Effector memory CD8-positive, alpha-beta T cell (primary cell): Measurements from ENCODE around the gene PCNX2.

Experiments used
- ATAC-seq: fragments of 150-1000 bp; cut with Tn5 transposase; replicated peaks from 2 replicates; pipeline ENCODE4 v1.10.0; 2021; ENCODE audit warnings: mild to moderate bottlenecking, moderate library complexity
- DNase-seq, 3 experiments: peaks; one replicate each; pipeline ENCODE4 v3.0.0; 2021
- H3K27ac Mint-ChIP-seq, 2 donors: one replicate each; pipeline ENCODE4 v1.8.0; 2022; ENCODE audit warnings: mild to moderate bottlenecking in 2 of 2, mixed read lengths in 2 of 2, moderate library complexity in 2 of 2
- H3K27me3 Mint-ChIP-seq, 2 donors: one replicate each; pipeline ENCODE4 v1.8.0; 2022; ENCODE audit warnings: mixed read lengths in 2 of 2
- H3K36me3 Mint-ChIP-seq: one replicate; pipeline ENCODE4 v1.8.0; 2022; ENCODE audit warnings: mild to moderate bottlenecking, moderate library complexity, mixed read lengths; ENCODE audit not compliant: insufficient read depth
- H3K4me1 Mint-ChIP-seq, 2 donors: one replicate each; pipeline ENCODE4 v1.8.0; 2022; ENCODE audit warnings: low read depth in 2 of 2, mixed read lengths in 2 of 2
- H3K4me3 Mint-ChIP-seq, 2 donors: one replicate each; pipeline ENCODE4 v1.8.0; 2022; ENCODE audit warnings: mild to moderate bottlenecking in 2 of 2, mixed read lengths in 2 of 2, moderate library complexity in 2 of 2
- H3K9me3 Mint-ChIP-seq, 2 donors: one replicate each; pipeline ENCODE4 v1.8.0; 2022; ENCODE audit warnings: mixed read lengths in 2 of 2

Gene PCNX2

GRCh38 chr1:233294913-233295236 lies 650 bp downstream of the PCNX2 start:
- DNase-seq (peak; percentile 27 to 35 (median 33)), ATAC-seq (peak; percentile 70)
- Mint-ChIP-seq H3K27ac (peak overlapping the region; percentile 93 to 98), H3K27me3 (no peaks in the 10 kb centered on the region), H3K9me3 (no peaks in the 10 kb centered on the region), H3K4me1 (peaks cover 24 to 27% of the 10 kb centered on the region in 2 donors), H3K4me3 (peak overlapping the region; percentile 93 to 97), H3K36me3 (no peaks in the 10 kb centered on the region)

DNA sequence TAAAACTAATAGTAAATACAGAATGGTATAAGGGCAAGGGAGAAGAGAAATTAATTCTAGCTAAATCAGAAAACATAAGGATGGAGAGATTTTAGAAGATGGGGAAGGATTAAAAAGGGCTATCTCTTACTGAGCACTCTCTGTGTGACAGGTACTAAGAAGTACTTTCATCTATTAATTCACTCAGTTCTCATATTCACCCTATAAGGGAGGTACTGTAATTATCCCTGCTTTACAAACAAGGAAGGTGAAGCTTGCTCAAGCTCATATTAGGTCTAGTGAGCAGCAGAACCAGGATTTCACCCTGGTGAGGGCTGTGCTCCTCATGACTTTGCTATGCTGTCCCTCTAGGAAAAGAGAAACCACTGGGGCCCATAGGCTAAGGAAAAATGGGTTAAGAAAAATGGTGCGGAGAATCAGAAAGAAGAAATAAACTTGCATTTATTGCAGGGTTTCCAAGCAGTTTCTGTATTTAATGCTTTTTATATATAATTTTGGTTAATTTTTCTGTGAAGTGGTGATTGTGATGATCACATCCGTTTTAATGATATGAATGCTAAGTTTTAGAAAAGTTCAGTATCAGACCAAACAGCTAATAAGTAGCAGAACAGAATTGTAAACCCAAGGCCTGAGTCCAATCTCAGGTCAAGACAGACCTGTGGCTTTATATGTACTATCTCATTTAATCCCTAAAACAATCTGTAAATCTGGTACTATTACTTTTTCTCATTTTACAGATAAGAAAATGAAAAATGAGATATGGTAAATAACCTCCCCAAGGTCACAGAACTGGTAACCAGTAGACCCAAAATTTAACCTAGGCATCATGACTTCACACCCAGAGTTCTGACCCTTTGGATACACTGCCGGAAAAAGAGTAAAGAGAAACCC lies 1.7 kb downstream of the PCNX2 start:
- no peaks in the 10 kb centered on the region for H3K9me3 Mint-ChIP-seq
- DNase-seq (no peak), ATAC-seq (no peak)
- peak overlapping the region in 1 of 2 donors; percentile 97 for H3K4me3 Mint-ChIP-seq
- H3K27ac Mint-ChIP-seq: peak overlapping the region in 1 of 2 donors; percentile 44
- H3K36me3 Mint-ChIP-seq: no peaks in the 10 kb centered on the region
- H3K4me1 Mint-ChIP-seq: peaks cover 24 to 27% of the 10 kb centered on the region in 2 donors
- no peaks in the 10 kb centered on the region for H3K27me3 Mint-ChIP-seq

- Mint-ChIP-seq H3K36me3 (peaks cover 5% of the 10 kb centered on the region), H3K4me1 (peaks cover 21 to 30% of the 10 kb centered on the region in 2 donors), H3K27me3 (no peaks in the 10 kb centered on the region), H3K4me3 (no peak overlapping the region), H3K27ac (peak overlapping the region in 1 of 2 donors; percentile 51), H3K9me3 (no peaks in the 10 kb centered on the region)
- no peak for DNase-seq
- no peak for ATAC-seq
Measured at GRCh38 chr1:233290396-233291034, 5.0 kb downstream of the PCNX2 start.

DNA sequence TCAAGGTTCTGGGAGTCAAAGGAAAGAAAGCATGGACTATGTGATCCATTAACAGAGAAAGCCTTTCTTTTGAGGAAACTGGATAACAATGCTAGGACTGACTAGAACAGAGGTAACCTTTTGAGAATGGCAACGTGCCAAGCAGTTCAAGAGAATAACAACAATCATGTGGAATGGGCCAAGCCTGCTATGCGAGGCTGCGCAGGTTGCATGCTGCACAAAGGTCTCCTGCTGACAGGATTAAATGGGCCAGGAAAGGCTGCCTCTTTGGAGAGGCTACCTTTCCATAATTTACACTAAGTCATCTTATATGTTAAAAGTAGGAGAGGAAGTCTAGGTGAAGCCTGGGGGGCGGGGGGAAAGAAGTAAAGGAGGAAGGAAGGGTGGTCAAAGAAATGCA lies 5.8 kb downstream of the PCNX2 start:
- Mint-ChIP-seq H3K36me3 (peaks cover 5% of the 10 kb centered on the region), H3K4me1 (peaks cover 15 to 26% of the 10 kb centered on the region in 2 donors), H3K27ac (peak overlapping the region; percentile 51 to 55), H3K9me3 (no peaks in the 10 kb centered on the region), H3K27me3 (no peaks in the 10 kb centered on the region), H3K4me3 (no peak overlapping the region)
- DNase-seq (no peak), ATAC-seq (no peak)

DNA sequence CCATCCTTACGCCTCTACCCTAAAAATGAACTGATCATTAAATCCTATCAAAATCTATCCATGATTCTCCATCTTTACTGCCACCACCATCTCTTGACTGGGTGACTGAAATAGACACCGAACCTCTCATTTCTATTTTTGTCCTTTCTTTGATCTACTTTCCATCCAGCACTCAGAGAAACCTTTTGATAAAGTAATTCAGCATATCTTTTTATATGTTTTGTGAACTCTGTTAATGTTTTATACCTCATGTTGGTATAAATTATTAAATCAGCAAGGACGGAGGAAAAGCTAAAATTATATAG lies 13.0 kb downstream of the PCNX2 start:
- H3K27me3 Mint-ChIP-seq: no peaks in the 10 kb centered on the region
- peaks cover 17 to 56% of the 10 kb centered on the region in 2 donors for H3K4me1 Mint-ChIP-seq
- ATAC-seq (no peak), DNase-seq (no peak)
- peak overlapping the region; percentile 87 to 89 for H3K27ac Mint-ChIP-seq
- peak overlapping the region; percentile 69 to 79 for H3K4me3 Mint-ChIP-seq
- peaks cover 2% of the 10 kb centered on the region for H3K36me3 Mint-ChIP-seq
- H3K9me3 Mint-ChIP-seq: no peaks in the 10 kb centered on the region

DNA sequence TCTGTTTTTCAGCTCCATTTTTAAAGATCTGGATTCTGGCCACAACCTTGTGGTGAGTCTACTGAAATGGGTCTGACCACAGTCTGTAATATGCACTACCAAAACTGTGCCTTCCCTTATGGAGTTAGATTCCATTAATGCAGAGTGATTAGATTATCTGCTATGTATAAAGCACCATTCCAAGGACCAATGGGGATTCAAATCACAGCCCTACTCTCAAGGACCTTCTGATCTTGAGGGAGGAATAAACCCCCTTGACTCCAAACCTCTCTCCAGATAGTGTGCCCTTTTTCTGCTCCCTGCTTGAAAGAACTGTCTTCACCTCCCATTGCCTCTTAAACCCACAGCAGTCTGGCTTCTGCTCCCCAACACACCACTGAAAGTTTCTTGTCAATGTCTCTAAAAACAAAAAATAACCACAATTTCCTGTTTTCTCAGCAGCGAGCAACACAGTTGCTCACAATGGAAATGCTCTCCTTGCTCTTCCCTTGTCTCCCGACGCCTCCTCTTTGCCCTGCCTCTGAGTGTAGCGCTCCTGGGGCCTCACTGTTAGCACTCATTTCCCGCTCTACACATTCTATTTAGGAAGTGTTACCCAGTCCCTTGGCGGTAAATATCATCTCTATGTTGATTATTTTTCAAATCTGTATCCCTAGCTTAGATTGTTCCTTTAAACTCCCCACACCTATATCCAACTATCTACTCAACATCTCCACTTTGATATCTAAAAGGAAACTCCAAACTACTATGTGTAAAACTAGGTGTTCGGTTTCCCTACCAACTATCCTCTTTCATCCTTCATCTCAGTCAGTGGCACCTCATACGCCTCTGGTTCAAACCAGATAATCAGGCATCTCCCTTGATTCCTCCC lies 13.6 kb downstream of the PCNX2 start:
- ATAC-seq (peak; percentile 88), DNase-seq (peak in 2 of 3 experiments; percentile 3 to 5)
- H3K36me3 Mint-ChIP-seq: peaks cover 2% of the 10 kb centered on the region
- H3K27ac Mint-ChIP-seq: peak overlapping the region; percentile 87 to 89
- H3K4me1 Mint-ChIP-seq: peaks cover 21 to 62% of the 10 kb centered on the region in 2 donors
- peak overlapping the region; percentile 69 to 79 for H3K4me3 Mint-ChIP-seq
- no peaks in the 10 kb centered on the region for H3K27me3 Mint-ChIP-seq
- H3K9me3 Mint-ChIP-seq: no peaks in the 10 kb centered on the region

DNA sequence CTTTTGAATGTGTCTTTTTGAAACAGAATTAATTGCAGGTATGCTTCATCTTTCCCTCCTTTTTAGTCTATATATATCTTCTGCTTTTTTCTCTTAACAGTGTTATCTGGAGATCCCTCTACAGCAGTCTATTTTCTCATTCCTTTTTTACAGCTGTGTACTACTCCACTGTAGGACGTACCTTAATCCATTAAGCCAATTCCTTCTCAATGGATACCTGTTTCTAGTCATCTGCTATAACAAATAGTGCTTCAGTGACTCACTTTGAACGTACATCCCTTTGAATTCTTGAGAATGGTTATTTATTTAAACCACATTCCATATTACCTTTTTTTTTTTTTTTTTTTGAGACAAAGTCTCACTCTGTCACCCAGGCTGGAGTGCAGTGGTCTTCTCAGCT lies 15.6 kb downstream of the PCNX2 start:
- ATAC-seq: no peak

DNA sequence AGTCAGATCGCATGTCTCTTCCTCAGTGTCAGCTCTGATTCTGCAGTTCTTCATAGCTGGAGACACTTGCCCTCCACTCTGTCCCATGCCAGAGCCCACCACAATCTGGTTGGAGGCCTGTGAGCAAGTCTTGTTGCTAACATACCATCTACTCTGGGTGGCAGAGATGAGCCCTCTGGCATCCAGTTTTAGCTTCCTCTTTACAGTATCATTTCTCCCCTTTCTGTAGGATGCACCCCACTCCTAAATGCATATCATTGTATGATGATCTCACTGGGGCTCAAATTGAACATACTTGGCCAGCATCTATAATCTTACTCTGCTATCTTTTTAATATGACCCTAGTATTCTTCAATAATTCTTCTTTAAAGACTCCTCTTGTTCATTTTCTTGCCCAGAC lies 16.9 kb downstream of the PCNX2 start:
- no peak for DNase-seq
- no peak for ATAC-seq
- Mint-ChIP-seq H3K36me3 (no peaks in the 10 kb centered on the region), H3K4me1 (peaks cover 26 to 53% of the 10 kb centered on the region in 2 donors), H3K27ac (no peak overlapping the region), H3K4me3 (no peak overlapping the region), H3K27me3 (no peaks in the 10 kb centered on the region), H3K9me3 (no peaks in the 10 kb centered on the region)

More for the DNA sequence above, 15.6 kb downstream of the PCNX2 start:
- no peaks in the 10 kb centered on the region for H3K36me3 Mint-ChIP-seq
- no peaks in the 10 kb centered on the region for H3K9me3 Mint-ChIP-seq
- peak overlapping the region; percentile 46 to 89 for H3K27ac Mint-ChIP-seq
- no peak overlapping the region for H3K4me3 Mint-ChIP-seq
- no peak for DNase-seq
- H3K4me1 Mint-ChIP-seq: peaks cover 21 to 55% of the 10 kb centered on the region in 2 donors
- no peaks in the 10 kb centered on the region for H3K27me3 Mint-ChIP-seq

DNA sequence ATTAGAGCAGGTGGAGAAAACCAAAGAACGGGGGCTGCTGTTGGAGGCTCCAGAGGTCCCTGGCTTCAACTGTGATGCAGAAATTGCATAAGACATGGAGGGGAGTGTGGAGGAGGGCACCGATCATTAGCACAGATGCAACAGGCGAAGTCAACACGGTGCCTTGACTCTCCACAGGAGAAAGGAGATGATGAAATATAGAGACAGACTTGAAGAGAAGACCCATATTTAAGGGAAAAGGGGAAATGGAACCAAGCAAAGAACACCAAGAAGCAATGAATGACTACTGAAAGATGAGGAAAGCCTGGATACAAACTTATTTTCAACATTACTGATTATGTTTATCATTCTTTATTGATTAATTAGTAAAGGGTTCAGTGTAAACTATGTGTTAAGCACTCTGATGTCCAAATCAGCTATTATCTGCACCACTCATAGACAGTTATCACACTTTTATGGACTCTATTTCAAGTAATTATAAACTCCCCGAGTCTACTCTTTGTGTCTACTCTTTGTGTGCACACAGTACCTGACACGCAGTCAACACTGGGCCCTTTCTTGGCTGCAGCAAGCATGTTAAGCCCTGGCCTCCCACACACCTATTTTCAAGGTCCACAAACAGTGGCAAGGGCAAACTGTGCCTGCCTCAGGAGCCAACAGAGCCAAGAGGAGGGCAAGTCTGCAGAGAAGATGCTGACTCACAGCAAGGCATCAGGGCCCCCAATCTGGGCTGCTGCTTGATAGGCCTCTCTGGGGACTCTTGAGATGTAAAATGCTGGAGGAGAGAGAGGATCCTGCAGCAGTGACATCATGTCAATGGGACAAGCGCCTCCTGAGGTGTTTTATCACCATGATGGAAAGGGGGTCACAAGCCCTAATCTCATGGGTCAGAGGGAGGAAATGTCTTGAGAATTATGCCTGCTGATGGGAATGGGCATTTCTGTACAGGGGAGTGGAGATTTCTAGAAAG lies 17.6 kb downstream of the PCNX2 start:
- DNase-seq (no peak), ATAC-seq (no peak)
- Mint-ChIP-seq H3K4me1 (peaks cover 26 to 46% of the 10 kb centered on the region in 2 donors), H3K9me3 (no peaks in the 10 kb centered on the region), H3K27ac (no peak overlapping the region), H3K27me3 (no peaks in the 10 kb centered on the region), H3K4me3 (no peak overlapping the region), H3K36me3 (no peaks in the 10 kb centered on the region)

DNA sequence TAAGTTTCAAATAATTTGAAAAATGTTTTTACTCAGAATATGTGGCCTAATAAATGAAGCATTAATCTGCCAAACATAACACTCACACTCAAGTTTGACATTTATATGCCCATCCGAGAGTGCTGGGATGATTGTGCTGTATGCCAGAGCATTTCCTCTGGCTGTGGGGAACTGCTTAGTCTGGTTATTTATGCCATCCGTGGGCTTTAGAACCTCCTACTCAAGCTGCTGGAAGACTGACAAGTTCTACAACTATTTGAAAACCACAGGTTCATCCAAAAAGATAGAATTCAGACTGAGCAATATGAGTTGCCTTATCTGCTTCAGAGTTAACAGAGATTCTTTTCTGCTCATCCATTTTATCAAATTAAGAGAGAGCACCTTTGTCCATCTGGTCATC lies 25.9 kb downstream of the PCNX2 start:
- no peak for ATAC-seq
- Mint-ChIP-seq H3K9me3 (no peaks in the 10 kb centered on the region), H3K4me1 (peaks cover 7 to 13% of the 10 kb centered on the region in 2 donors), H3K27me3 (no peaks in the 10 kb centered on the region), H3K4me3 (no peak overlapping the region), H3K36me3 (no peaks in the 10 kb centered on the region), H3K27ac (no peak overlapping the region)
- DNase-seq: no peak

DNA sequence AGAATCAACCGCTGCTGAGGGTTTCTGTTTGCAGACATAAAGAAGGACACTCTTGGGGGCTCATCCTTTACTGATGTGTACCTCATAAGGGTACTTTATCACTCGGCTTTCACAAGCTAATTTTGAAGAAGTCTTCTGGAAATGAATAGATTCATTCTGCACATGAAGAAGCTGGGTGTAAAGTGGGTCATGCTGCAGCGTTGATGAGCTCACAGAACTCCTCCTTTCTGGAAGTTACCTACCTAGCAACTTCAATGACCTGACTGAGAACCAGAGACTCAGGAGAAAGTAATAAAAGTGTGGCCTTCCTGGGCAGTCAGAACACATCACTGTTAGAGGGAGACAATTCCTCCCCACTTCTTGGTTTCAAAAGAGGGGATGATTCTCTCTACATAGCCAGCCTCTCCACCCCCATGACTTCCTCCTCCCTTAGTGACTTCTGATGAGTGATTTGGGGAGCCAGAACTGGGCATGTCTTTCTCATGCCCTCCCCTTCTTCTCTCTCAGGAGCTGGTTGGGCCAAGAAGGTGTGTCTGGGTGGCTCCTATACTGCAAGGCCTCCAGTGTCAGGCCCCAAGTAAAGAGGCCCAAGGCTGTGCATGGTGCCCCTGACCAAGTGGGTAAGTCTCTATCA lies 27.0 kb downstream of the PCNX2 start:
- H3K9me3 Mint-ChIP-seq: no peaks in the 10 kb centered on the region
- no peak overlapping the region for H3K4me3 Mint-ChIP-seq
- H3K27me3 Mint-ChIP-seq: no peaks in the 10 kb centered on the region
- peaks cover 4 to 12% of the 10 kb centered on the region in 2 donors for H3K4me1 Mint-ChIP-seq
- H3K36me3 Mint-ChIP-seq: no peaks in the 10 kb centered on the region
- no peak overlapping the region for H3K27ac Mint-ChIP-seq
- DNase-seq: no peak
- ATAC-seq: no peak

DNA sequence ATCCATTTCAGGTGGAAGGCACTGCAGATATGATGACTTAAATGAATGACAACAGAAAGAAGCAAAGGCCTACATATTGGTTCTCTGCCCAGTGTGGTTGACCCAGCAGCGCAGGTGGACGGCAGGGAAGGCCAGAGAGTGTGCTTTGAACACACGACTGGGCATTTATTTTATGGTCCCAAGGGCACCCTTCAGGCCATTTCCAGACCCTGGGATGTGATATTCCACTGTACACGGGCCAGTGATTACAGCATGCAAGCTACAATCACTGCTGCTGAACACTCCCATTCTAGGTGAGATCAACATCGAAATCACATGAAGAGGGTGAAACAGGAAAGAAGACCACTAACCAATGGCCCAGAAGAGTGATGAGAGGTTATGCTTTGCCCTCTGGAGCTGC lies 33.8 kb downstream of the PCNX2 start:
- ATAC-seq (peak; percentile 36), DNase-seq (no peak)
- H3K27ac Mint-ChIP-seq: peak overlapping the region in 1 of 2 donors; percentile 16
- peak overlapping the region in 1 of 2 donors; percentile 23 for H3K4me3 Mint-ChIP-seq
- H3K9me3 Mint-ChIP-seq: no peaks in the 10 kb centered on the region
- peaks cover 11 to 19% of the 10 kb centered on the region in 2 donors for H3K4me1 Mint-ChIP-seq
- no peaks in the 10 kb centered on the region for H3K27me3 Mint-ChIP-seq
- H3K36me3 Mint-ChIP-seq: peaks cover 11% of the 10 kb centered on the region
